A673 (cell line): Measurements from ENCODE around the gene HOXB9. TPM values are rescaled to one million over a fixed set of nuclear protein-coding genes. Genes with fewer than 3 reads are reported as not detected.

Source experiments
- BruUV-seq: library from RNA; stranded (reverse); fragments of 400-500 nt; replicated peaks from 2 replicates; lab custom pipeline; 2021; lab: Mats Ljungman, UMichigan
- CTCF ChIA-PET: fragments of 300-600 bp; sonication (Branson Sonifier 250); formaldehyde crosslinking; loops from one replicate; lab custom pipeline; 2022; ENCODE audit warnings: antibody characterized with exemption; lab: Charles Lee
- POLR2A ChIA-PET: fragments of 300-600 bp; sonication (Branson Sonifier 250); formaldehyde crosslinking; loops from one replicate; lab custom pipeline; 2022; ENCODE audit warnings: antibody characterized with exemption; ENCODE audit not compliant: low non-redundant PET; lab: Charles Lee
- DNase-seq: peaks from one replicate; pipeline ENCODE4 v3.0.0-alpha.2; 2015; ENCODE audit warnings: low spot score
- H3K27ac ChIP-seq: fragments of 200-600 bp; sonication (generic); 2 replicates; pipeline ENCODE4 v1.5.1; 2016; ENCODE audit warnings: mixed run types, low read depth, mild to moderate bottlenecking, mixed read lengths, antibody characterized with exemption, low read length; ENCODE audit not compliant: poor library complexity, severe bottlenecking
- H3K27me3 ChIP-seq: fragments of 200-600 bp; sonication (generic); replicated peaks from 2 replicates; pipeline ENCODE4 v1.6.1; 2017; ENCODE audit warnings: mixed run types, low read depth, mild to moderate bottlenecking, mixed read lengths, antibody characterized with exemption, low read length; ENCODE audit not compliant: insufficient read depth, poor library complexity
- H3K36me3 ChIP-seq: fragments of 200-600 bp; sonication (generic); 2 replicates; pipeline ENCODE4 v1.6.1; 2016; ENCODE audit warnings: mixed run types, mild to moderate bottlenecking, mixed read lengths, antibody characterized with exemption, low read length; ENCODE audit not compliant: insufficient read depth, poor library complexity, severe bottlenecking
- H3K4me1 ChIP-seq: fragments of 200-600 bp; sonication (generic); 2 replicates; pipeline ENCODE4 v1.6.1; 2017; ENCODE audit warnings: mixed run types, mild to moderate bottlenecking, mixed read lengths, antibody characterized with exemption, low read length; ENCODE audit not compliant: insufficient read depth, poor library complexity, severe bottlenecking
- H3K4me3 ChIP-seq: fragments of 200-600 bp; sonication (generic); 2 replicates; pipeline ENCODE4 v1.5.1; 2016; ENCODE audit warnings: low read depth, mixed run types, mild to moderate bottlenecking, mixed read lengths, low read length; ENCODE audit not compliant: poor library complexity, severe bottlenecking
- H3K9me3 ChIP-seq: fragments of 200-600 bp; sonication (generic); 2 replicates; pipeline ENCODE4 v1.6.1; 2016; ENCODE audit warnings: mixed run types, low read depth, mild to moderate bottlenecking, mixed read lengths, antibody characterized with exemption, low read length; ENCODE audit not compliant: poor library complexity, severe bottlenecking
- CTCF ChIP-seq: fragments of 300-800, 200-600 bp; sonication (generic); conservative IDR thresholded peaks from 2 replicates; pipeline ENCODE4 v1.5.1; 2017; ENCODE audit warnings: low read depth, mild to moderate bottlenecking, antibody characterized with exemption, low read length, moderate library complexity, mixed read lengths
- EZH2 ChIP-seq: fragments of 200-600 bp; sonication (generic); IDR thresholded peaks from 2 replicates; pipeline ENCODE4 v1.6.1; 2017; ENCODE audit warnings: borderline replicate concordance, low read depth, mild to moderate bottlenecking, mixed read lengths, antibody characterized with exemption, low read length; ENCODE audit not compliant: poor library complexity, severe bottlenecking
- intact Hi-C: fragments of 100-400 bp; cut with micrococcal nuclease; formaldehyde crosslinking; loops from one replicate; pipeline ENCODE4 v1.10.0; 2022; ENCODE audit not compliant: unreplicated experiment
- total RNA-seq: library from RNA; stranded (reverse); gene quantifications from 2 replicates; pipeline ENCODE4 v1.2.3, GENCODE V29; 2021

The HOXB9 gene
- total RNA-seq, 1 experiment from 2014 or later, result 8.2 TPM

- intact Hi-C loops, result no loop called here
- Histone ChIP-seq H3K4me1 (peaks cover 36% of the 10 kb centered on the region), H3K4me3 (no peak overlapping the region), H3K36me3 (peaks cover 10% of the 10 kb centered on the region), H3K9me3 (no peaks in the 10 kb centered on the region), H3K27me3 (no peaks in the 10 kb centered on the region), H3K27ac (no peak overlapping the region)
- TF ChIP-seq CTCF, result no peak
- no TSS peak for BruUV-seq
- ChIA-PET POLR2A (interaction anchor here (0.7 kb wide), 1 partner anchor 338 kb away, joined by 14 read pairs; no protein-coding TSS in a partner anchor), CTCF (interaction anchor here (0.7 kb wide), 1 partner anchor 245 kb away, joined by 3 read pairs; no protein-coding TSS in a partner anchor)
- no peak for DNase-seq
These were observed 30.0 kb downstream of the HOXB9 start for GRCh38 chr17:48596000-48596734.

GRCh38 chr17:48595278-48595999, 30.7 kb downstream of the HOXB9 start:
- Histone ChIP-seq H3K27ac (no peak overlapping the region), H3K27me3 (no peaks in the 10 kb centered on the region), H3K4me3 (no peak overlapping the region), H3K36me3 (peaks cover 12% of the 10 kb centered on the region), H3K9me3 (no peaks in the 10 kb centered on the region), H3K4me1 (peaks cover 36% of the 10 kb centered on the region)
- BruUV-seq, result no TSS peak
- intact Hi-C loops, result no loop called here
- CTCF ChIA-PET, result interaction anchor here (0.6 kb wide), 1 partner anchor 227 kb away, joined by 13 read pairs; no protein-coding TSS in a partner anchor
- POLR2A ChIA-PET, result interaction anchor here (0.7 kb wide), 1 partner anchor 337 kb away, joined by 14 read pairs; no protein-coding TSS in a partner anchor
- no peak for TF ChIP-seq EZH2
- TF ChIP-seq CTCF, result no peak
- no peak for DNase-seq

GRCh38 chr17:48594538-48595277, 31.4 kb downstream of the HOXB9 start:
- no peak for DNase-seq
- intact Hi-C loops, result no loop called here
- TF ChIP-seq EZH2, result no peak
- peak overlapping the region; percentile 77 for H3K27ac ChIP-seq
- ChIA-PET CTCF (interaction anchor here (0.6 to 0.8 kb wide), 4 partner anchors 53 to 368 kb away, joined by 3 to 4 read pairs (median 4); no protein-coding TSS in a partner anchor), POLR2A (no interaction called here)
- no TSS peak for BruUV-seq
- no peaks in the 10 kb centered on the region for H3K27me3 ChIP-seq
- H3K36me3 ChIP-seq, result peaks cover 12% of the 10 kb centered on the region
- H3K4me3 ChIP-seq, result no peak overlapping the region
- peaks cover 36% of the 10 kb centered on the region for H3K4me1 ChIP-seq
- H3K9me3 ChIP-seq, result no peaks in the 10 kb centered on the region
